IPS-18c (cell line): Measurements from ENCODE around the gene CHMP4A.
A peak's percentile ranks its signal among the peaks of the same experiment; 100 is the strongest.

Experiments
- H3K4me3 ChIP-seq: 2 replicates; pipeline ENCODE4 v1.7.0; 2013; ENCODE audit warnings: low read depth, mild to moderate bottlenecking, low read length, moderate library complexity; ENCODE audit not compliant: insufficient read depth
- H3K9me3 ChIP-seq: one replicate; pipeline ENCODE4 v1.6.1; 2013; ENCODE audit warnings: mild to moderate bottlenecking, low read length, moderate library complexity; ENCODE audit not compliant: control insufficient read depth, insufficient read depth

Gene CHMP4A

DNA sequence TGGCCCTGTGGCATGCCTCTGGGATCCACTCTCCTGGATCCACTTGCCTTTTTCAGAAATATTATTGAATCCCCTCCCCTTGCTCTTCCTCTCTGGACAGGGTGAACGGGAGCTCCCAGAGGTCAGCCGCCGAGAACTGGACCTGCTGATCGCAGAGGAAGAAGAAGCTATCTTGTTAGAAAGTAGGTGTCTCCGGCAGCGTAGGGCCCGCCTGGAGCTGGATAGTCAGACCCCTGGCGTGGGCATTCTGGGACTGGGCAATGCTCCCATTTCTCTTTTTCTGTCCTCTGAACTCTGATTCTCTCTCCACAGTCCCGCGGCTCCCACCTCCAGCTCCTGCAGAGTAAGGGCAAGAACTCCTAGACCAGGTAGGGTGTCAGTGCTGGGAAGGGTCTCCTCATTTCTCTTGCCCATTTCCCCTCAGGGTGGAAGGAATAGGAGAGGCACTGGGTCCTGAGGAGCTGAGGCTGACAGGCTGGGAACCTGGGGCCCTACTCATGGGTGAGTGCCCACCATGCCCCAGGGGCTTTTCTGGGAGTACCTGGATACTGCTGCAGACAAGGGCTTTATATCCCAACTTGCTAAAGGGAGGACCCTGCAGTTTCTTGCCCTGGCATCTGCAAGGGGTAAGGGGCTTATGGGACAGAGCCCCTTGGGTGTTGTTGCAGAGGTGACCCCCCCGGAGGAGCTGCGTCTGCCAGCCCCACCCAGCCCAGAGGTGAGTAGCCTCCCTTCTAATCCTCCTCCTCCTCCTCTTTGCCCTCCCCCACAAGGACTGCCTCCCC, 36.1 kb downstream of the CHMP4A start:
- Histone ChIP-seq H3K4me3 (no peak overlapping the region), H3K9me3 (no peaks in the 10 kb centered on the region)

DNA sequence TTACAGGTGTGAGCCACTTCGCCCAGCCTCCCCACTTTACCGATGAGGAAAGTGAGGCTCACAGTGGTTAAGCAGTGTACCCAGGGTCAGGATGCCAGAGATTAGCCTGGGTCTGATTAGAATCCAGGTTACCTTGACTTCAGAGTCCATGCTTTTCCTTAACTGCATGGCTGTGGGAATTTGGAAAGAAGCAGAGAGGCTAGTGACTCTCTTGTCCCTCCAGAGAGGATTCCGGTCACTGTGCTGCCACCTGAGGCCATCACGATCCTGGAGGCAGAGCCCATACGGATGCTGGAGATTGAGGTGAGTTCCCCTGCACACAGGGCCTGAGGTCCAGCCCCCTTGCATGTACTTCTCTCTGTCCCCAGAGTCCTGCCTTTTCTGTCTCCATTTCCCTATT, 36.7 kb downstream of the CHMP4A start:
- Histone ChIP-seq H3K9me3 (no peaks in the 10 kb centered on the region), H3K4me3 (no peak overlapping the region)

DNA sequence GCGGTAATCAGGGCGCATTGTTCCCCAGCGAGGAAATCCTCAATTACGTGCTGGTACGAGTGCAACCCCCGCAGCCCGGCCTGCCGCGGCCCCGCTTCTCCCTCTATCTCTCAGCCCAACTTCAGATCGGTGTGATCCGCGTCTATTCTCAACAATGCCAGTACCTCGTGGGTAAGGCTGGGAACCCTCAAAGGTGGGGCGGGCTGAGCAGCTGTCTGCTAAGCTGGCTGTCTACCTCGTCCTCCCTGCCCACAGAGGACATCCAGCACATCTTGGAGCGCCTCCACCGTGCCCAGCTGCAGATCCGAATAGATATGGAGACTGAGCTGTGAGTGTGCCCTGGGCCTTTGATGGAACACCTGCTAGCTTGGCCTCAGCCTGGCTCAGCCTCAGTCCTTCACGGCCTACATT, 40.4 kb downstream of the CHMP4A start:
- peak overlapping the region; percentile 53; the same call in 1 of the 2 replicates for H3K4me3 ChIP-seq
- no peaks in the 10 kb centered on the region for H3K9me3 ChIP-seq

DNA sequence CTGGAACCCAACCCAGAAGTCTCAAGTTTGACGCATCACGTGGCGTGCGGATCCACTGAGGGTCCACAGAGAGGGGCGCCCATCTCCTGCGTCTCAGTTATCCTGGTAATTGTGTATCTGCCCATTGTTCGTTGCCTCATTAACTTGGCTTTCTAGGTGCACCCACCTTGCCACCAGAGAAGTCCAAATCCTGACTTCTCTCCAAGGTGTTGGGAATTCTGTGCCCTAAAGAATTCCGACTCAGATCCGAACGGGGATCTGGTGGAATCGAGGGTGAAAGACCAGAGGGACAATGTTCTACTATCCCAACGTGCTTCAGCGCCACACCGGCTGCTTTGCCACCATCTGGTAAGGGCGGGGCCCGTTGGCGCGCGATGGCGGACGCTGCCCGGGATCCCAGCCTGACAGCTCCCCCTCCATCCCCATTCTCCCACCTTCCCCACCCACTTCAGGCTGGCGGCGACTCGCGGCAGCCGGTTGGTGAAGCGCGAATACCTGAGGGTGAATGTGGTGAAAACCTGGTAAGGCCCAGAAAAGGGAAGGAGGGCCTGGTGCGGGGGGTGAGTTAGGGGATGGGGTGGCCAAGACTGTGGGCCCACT, 40.9 kb downstream of the CHMP4A start:
- Histone ChIP-seq H3K4me3 (peak overlapping the region; percentile 53), H3K9me3 (no peaks in the 10 kb centered on the region)

DNA sequence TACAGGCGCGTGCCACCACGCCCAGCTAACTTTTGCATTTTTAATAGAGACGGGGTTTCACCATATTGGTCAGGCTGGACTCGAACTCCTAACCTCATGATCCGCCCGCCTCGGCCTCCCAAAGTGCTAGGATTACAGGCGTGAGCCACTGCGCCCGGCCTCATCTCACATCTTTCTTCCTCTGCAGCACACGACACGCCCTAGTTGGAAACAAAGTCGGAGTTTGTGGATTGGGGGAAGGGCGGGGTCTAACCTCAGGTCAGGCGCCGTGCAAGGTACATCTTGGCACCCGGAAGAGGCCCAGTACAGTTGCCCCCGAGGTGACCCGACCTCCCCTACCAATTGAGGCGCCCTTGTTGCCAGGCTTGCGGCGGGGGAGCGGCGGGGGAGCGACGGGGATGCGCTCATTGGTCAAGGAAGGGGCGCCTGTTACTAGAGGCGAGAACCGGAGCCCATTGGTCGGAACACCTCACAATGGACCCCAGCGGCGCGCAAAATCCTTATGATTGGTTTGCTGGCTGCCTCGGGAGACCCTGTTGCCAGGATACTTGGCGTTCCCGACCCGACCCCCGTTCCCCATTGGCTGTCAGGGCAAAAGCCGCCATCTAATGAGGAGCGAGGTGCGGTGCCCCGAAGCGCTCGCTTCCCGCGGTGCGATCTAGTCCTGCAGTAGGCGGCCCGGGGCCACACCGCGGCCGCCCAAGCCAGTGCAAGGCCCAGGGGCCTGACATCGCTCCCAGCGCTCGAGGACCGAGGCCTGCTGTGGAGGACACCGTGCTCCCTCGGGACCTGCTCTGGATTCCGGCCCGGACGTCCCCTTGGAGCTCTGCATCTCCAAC, 41.6 kb downstream of the CHMP4A start, which contains the start of gene REC8:
Gene REC8, plus strand, starts transcription at position 659 of the 839 bp plus-strand sequence. CDS start 473 bp downstream, outside the sequence.
- Histone ChIP-seq H3K4me3 (peak within 1 kb of the TSS; percentile 53), H3K9me3 (no peaks in the 10 kb centered on the region)

DNA sequence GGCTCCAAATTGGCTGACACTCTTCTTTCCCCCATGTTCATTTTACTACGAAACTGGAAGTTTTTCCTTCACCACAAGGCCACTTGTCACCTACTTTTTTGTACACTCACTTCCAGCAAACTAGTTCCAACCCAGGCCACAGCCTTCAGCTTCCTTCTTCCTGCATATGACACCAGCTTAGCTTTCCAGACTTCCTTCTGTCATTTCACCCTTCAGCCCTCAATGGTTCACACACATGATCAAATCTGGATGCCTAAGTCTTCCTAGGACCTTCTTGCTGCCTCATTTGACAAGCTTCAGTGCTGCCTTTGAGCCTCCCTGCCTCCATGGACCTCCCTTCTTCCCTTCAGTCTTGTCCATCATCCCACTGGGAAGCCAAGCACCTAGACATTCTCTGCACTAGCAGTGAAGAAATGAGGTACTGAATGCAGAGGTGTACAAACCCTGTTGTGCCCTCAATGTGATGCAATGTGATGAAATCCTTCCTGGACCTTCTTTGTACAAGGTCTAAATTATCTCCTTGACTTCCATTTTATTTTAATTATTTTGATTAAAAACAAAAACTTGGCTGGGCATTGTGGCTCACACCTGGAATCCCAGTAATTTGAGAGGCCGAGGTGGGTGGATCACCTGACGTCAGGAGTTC, 45.7 kb downstream of the CHMP4A start:
- Histone ChIP-seq H3K9me3 (no peaks in the 10 kb centered on the region), H3K4me3 (no peak overlapping the region)

DNA sequence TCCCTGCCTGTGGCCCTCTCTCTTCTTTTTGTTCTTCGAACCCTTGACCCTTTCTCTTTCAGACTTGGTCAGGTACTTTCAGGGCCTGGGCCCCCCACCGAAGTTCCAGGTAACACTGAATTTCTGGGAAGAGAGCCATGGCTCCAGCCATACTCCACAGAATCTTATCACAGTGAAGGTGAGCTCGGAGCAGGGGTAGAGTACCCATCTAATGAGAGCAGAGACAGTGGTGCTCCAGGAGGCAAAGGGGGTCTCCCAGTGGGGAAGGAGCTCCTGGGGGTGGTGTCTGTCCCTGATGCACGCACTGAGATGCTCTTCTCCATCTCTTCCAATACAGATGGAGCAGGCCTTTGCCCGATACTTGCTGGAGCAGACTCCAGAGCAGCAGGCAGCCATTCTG, 47.5 kb downstream of the CHMP4A start:
- Histone ChIP-seq H3K9me3 (no peaks in the 10 kb centered on the region), H3K4me3 (no peak overlapping the region)

DNA sequence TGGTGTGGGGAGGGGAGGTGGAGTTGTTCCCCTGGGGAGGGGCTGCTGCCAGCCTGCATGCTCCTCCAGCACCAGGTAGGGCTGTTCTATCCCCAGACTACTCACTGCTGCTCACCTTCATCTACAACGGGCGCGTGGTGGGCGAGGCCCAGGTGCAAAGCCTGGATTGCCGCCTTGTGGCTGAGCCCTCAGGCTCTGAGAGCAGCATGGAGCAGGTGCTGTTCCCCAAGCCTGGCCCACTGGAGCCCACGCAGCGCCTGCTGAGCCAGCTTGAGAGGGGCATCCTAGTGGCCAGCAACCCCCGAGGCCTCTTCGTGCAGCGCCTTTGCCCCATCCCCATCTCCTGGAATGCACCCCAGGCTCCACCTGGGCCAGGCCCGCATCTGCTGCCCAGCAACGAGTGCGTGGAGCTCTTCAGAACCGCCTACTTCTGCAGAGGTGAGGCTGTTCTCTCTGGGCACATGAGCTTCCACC, 48.7 kb downstream of the CHMP4A start:
- H3K4me3 ChIP-seq = no peak overlapping the region
- H3K9me3 ChIP-seq = no peaks in the 10 kb centered on the region

DNA sequence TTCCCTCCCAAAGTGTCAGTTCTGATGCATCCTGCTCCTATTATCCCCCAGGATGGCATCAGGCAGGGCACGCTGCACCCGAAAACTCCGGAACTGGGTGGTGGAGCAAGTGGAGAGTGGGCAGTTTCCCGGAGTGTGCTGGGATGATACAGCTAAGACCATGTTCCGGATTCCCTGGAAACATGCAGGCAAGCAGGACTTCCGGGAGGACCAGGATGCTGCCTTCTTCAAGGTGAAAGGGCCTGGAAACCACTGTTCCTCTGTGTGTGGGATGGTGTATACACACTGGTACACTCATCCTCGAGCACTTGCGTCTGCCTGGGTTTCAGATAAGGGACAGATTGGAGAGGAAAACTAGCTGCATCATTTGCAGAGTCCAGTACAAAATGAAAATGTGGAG, 51.2 kb downstream of the CHMP4A start:
- no peaks in the 10 kb centered on the region for H3K9me3 ChIP-seq
- no peak overlapping the region for H3K4me3 ChIP-seq

DNA sequence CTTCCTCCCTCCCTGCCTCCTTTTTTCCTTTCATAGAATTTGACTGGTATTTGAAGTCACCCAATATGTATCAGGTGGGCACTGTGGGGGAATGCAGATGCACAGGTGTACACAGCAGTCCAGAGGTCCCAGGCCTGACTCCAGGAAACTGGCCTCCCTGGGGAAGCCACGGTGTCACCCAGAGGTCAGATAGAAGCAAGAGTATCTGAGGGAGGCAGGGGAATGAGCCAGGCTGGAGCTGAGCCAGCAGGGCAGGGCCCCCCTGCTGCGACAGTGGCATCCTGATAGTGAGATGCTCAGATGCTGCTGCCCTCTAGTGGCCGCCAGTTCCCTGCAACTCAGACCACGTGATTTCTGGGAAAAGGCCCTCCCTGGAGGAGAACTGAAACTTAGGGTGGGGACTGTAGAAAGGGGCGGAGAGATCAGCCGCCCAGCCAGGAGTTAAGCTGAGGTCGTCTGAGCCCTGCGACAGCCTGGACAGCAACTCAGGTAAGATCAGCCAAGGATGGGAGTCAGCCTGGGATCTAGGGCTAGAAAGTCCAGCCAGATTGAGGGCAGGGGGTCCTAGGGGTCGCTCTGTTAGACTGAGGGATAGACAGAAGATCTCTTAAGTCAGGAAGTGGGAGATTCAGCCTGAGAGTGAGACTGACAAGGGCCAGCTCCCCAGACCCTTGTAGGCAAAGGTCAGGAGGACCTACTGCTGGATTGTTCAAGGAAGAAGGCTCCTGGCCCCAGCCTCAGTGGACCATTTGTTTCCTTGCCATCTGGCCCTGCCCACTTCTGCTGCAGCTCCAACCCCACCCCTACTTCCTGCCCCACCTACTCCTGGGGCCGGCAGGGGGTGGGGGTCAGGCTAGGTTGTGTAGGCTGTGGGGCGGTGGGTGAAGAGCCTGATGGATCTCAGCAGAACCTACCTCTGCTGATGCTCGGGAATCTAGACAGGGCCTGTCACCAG, 52.2 kb downstream of the CHMP4A start, which contains the start of gene IRF9:
Gene IRF9, plus strand, starts transcription at position 416 of the 955 bp plus-strand sequence. CDS start 880 bp downstream, outside the sequence.
- Histone ChIP-seq H3K9me3 (no peaks in the 10 kb centered on the region), H3K4me3 (peak within 1 kb of the TSS; percentile 40)

DNA sequence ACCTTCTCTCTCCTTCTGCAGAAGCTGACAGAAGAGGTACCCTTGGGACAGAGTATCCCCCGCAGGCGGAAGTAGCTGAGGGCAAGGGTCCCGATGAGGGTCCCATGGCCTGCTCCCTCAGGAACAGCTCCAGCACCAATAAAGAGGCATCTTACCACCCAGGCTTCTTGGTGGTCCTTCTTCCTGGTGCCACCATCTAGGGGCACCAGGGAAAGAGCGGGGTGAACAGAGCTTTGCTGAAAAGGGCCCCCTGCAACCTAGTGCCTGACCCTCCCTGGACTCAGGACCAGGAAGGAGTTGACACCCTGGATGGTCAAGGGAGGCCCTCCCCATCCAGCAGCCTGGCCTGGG, 52.8 kb downstream of the CHMP4A start:
- H3K9me3 ChIP-seq = no peaks in the 10 kb centered on the region

DNA sequence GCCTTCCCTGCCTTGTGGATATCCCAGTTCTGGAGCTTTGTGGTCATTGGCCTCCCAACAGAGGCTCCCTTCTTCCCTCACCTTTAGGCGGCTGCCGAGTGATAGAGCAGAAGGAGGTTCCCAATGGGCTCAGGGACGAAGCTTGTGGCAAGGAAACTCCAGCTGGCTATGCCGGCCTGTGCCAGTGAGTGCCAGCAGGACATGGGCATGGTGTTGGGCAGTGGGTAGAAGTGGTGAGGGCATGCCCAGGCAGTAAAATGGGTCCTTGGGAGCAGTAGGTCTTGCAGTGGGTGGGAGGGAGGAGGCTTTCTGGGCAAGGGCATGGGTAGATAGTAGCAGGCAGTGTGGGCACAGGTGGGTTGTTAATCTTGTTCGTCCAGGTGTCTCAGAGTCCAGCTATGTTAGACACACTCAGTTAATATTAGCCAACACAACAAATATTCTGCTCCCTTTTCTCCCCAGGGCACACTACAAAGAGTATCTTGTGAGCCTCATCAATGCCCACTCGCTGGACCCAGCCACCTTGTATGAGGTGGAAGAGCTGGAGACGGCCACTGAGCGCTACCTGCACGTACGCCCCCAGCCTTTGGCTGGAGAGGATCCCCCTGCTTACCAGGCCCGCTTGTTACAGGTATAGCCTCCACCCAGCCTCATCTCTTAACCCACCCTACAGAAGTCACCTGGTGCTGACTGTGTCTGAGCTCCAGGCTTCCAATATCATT, 53.4 kb downstream of the CHMP4A start:
- Histone ChIP-seq H3K9me3 (no peaks in the 10 kb centered on the region), H3K4me3 (no peak overlapping the region)

More for the DNA sequence above, 52.8 kb downstream of the CHMP4A start:
- H3K4me3 ChIP-seq = no peak overlapping the region
